ENCODE results near the gene NTHL1.
A peak's percentile ranks its signal among the peaks of the same experiment; 100 is the strongest.

Gene NTHL1

DNA sequence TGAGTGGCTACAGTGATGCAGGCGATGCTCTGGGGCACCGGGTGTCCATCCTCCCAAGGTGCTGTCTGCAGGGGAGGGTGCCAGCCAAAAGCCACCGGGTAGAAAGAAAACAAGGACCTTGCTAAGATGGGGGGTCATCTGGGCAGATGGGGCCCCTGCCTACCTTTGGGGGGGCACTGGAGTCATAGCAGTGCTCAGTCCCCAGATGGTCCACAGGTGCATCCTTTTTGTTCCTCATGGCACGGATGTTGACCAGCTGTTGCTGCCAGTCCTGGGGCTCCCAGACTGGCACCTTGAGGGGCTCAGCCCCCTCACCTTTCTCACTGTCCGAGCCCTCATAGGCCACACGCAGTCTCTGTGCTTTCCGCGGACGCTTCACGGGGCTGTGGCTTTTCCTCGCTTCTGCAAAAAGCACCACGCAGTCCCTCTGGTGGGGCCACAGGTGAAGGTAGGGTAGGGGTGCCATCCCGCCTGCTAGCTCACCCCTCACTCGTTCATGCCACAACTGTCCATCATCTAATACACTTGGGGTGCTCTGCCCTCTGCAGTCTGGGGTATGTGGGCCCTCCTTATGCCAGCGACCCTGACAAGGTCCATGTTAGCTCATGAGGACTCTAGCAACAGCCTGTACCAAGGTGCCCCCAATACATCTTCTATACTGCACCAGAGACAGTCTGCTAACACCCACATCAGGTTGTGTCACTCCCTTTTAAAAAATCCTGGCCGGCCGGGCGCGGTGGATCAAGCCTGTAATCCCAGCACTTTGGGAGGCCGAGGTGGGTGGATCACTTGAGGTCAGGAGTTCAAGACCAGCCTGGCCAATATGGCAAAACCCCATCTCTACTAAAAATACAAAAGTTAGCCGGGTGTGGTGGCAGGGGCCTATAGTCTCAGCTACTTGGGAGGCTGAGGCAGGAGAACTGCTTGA is 1.4 kb downstream of the NTHL1 start:
- ATAC-seq (ENCODE audit: low read depth) = no peak
- Mint-ChIP-seq H3K4me1 (peaks cover 15% of the 10 kb centered on the region), H3K4me3 (peak overlapping the region; percentile 90), H3K27me3 (no peaks in the 10 kb centered on the region), H3K27ac (no peak overlapping the region), H3K9me3 (no peaks in the 10 kb centered on the region), H3K36me3 (peaks cover 4% of the 10 kb centered on the region)
- no peak for DNase-seq (ENCODE audit: low spot score in 2 of 2)

DNA sequence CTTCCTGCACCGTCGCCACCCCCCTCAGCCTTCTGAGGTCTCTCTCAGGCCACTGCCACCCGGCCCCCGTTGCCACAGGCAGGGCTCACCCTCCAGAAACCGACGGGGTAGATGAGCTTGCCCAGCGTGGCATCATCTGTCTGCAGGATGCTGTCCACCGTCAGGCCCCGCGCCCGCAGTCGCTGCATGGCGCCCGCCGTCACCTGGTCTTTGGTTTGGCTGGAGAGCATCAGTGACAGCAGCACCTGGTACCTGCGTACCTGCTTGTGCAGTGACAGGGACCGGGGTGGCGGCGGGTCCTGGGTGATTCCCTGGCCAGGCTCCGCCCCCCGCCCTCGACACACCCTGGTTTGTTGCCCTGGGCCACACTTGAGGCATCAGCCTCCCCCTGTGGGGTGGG is 3.1 kb downstream of the NTHL1 start:
- peaks cover 15% of the 10 kb centered on the region for H3K4me1 Mint-ChIP-seq
- H3K27me3 Mint-ChIP-seq = no peaks in the 10 kb centered on the region
- ATAC-seq (ENCODE audit: low read depth) = no peak
- peaks cover 4% of the 10 kb centered on the region for H3K36me3 Mint-ChIP-seq
- H3K4me3 Mint-ChIP-seq = no peak overlapping the region
- no peak overlapping the region for H3K27ac Mint-ChIP-seq
- H3K9me3 Mint-ChIP-seq = no peaks in the 10 kb centered on the region
- no peak for DNase-seq (ENCODE audit: low spot score in 2 of 2)

- H3K9me3 Mint-ChIP-seq = no peaks in the 10 kb centered on the region
- H3K4me1 Mint-ChIP-seq = peaks cover 15% of the 10 kb centered on the region
- no peak overlapping the region for H3K27ac Mint-ChIP-seq
- H3K4me3 Mint-ChIP-seq = no peak overlapping the region
- peaks cover 4% of the 10 kb centered on the region for H3K36me3 Mint-ChIP-seq
- no peak for ATAC-seq (ENCODE audit: low read depth)
- DNase-seq (ENCODE audit: low spot score in 2 of 2) = no peak
- peaks cover 4% of the 10 kb centered on the region for H3K27me3 Mint-ChIP-seq
These were observed 3.8 kb downstream of the NTHL1 start for GRCh38 chr16:2043667-2044451.

- no peaks in the 10 kb centered on the region for H3K9me3 Mint-ChIP-seq
These were observed 4.5 kb downstream of the NTHL1 start for GRCh38 chr16:2042986-2043666.

GRCh38 chr16:2042171-2042985 is 5.3 kb downstream of the NTHL1 start:
- H3K27ac Mint-ChIP-seq = no peak overlapping the region
- peaks cover 4% of the 10 kb centered on the region for H3K36me3 Mint-ChIP-seq
- DNase-seq (ENCODE audit: low spot score in 2 of 2) (no peak), ATAC-seq (ENCODE audit: low read depth) (no peak)
- H3K27me3 Mint-ChIP-seq = peaks cover 7% of the 10 kb centered on the region
- no peaks in the 10 kb centered on the region for H3K9me3 Mint-ChIP-seq
- peaks cover 9% of the 10 kb centered on the region for H3K4me1 Mint-ChIP-seq
- H3K4me3 Mint-ChIP-seq = no peak overlapping the region

More at GRCh38 chr16:2042986-2043666, 4.5 kb downstream of the NTHL1 start:
- ATAC-seq (ENCODE audit: low read depth) (no peak), DNase-seq (ENCODE audit: low spot score in 2 of 2) (no peak)
- peaks cover 5% of the 10 kb centered on the region for H3K27me3 Mint-ChIP-seq
- peaks cover 4% of the 10 kb centered on the region for H3K36me3 Mint-ChIP-seq
- H3K4me3 Mint-ChIP-seq = no peak overlapping the region
- H3K4me1 Mint-ChIP-seq = peaks cover 9% of the 10 kb centered on the region
- H3K27ac Mint-ChIP-seq = no peak overlapping the region

DNA sequence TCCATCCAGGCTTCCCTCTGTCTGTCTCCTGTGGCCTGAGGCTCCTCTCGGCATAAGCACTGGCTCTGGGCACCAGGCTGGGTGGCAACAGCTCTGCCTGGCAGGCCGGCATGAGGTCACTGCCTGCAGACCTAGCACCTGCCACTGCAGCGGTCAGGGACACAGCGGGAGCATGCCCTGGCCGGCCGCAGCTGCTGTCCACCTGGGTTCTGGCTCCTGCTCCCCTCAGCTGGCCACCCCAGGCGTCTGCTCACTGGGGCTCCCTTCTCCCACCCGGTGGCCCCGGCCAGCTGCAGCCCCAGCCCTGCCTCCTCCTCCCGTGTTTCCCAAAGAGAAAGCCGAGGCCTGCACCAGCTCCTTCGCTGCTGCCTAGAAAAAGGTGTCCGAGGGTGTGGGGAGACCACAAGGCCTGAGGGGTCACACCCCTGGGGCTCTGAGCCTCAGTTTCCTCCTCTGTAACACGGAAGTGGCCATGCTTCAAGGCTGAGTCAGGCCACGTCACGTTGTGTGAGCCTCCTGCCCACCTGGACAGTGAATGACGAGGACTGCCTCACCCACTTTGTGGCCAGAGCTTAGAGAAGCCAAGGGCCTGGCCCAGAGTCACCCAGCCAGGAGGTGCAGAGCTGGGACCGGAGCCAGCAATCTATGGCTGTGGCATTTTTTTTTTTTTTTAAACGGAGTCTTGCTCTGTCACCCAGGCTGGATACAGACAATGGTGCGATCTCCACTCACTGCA is 6.7 kb downstream of the NTHL1 start:
- H3K4me1 Mint-ChIP-seq = peaks cover 2% of the 10 kb centered on the region
- no peak overlapping the region for H3K27ac Mint-ChIP-seq
- DNase-seq (ENCODE audit: low spot score in 2 of 2) = no peak
- ATAC-seq (ENCODE audit: low read depth) = no peak
- H3K36me3 Mint-ChIP-seq = peaks cover 4% of the 10 kb centered on the region
- H3K4me3 Mint-ChIP-seq = no peak overlapping the region
- no peaks in the 10 kb centered on the region for H3K9me3 Mint-ChIP-seq
- peaks cover 7% of the 10 kb centered on the region for H3K27me3 Mint-ChIP-seq

GRCh38 chr16:2040041-2040786 is 7.4 kb downstream of the NTHL1 start:
- H3K4me3 Mint-ChIP-seq = no peak overlapping the region
- H3K27ac Mint-ChIP-seq = no peak overlapping the region
- peaks cover 2% of the 10 kb centered on the region for H3K4me1 Mint-ChIP-seq
- no peak for DNase-seq (ENCODE audit: low spot score in 2 of 2)
- ATAC-seq (ENCODE audit: low read depth) = no peak
- H3K27me3 Mint-ChIP-seq = peaks cover 7% of the 10 kb centered on the region
- H3K36me3 Mint-ChIP-seq = peaks cover 4% of the 10 kb centered on the region
- H3K9me3 Mint-ChIP-seq = no peaks in the 10 kb centered on the region

GRCh38 chr16:2039274-2040031 is 8.2 kb downstream of the NTHL1 start:
- Mint-ChIP-seq H3K4me1 (peaks cover 2% of the 10 kb centered on the region), H3K36me3 (peaks cover 4% of the 10 kb centered on the region), H3K27ac (no peak overlapping the region), H3K9me3 (no peaks in the 10 kb centered on the region), H3K4me3 (no peak overlapping the region), H3K27me3 (peaks cover 9% of the 10 kb centered on the region)
- ATAC-seq (ENCODE audit: low read depth) (no peak), DNase-seq (ENCODE audit: low spot score in 2 of 2) (no peak)

DNA sequence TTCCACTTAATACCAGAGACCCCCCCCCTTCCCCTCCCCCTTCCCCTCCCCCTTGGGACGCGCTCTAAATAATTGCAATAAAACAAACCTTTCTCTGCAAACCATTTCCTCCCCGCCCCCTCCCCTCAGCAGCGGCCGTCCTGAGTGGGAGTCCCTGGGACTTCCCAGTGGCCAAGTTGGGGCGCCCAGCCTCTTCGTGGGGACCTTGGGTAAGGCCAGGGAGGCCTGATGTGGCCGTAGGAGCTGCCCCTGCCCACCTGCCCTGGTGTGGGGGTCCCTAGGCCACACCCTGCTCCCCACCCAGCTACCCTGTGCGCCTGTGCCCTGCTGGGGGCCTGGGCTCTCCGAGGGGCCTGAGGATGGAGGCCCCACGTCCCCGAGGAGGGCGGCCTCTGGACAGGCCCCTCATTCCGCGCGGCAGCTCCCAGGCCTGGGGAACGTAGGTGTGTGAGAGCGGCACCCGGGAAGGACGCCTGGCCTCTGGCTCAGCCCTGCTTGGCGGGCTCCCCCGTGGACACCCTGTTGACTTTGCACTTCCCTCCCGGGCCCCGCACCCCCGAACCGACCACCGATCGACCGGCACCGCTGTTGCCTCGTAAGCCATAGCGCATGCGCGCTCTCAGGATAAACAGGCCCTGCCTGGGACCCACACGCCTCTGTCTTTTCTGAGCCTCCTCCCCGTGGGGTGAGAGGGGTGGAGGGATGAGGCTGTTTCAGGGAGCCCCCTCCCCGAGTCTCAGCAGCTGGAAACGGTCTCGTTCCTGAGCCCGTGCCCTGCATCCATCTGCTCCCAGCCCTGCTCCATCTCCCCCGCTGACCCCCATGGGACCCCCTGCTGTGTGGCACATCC is 9.0 kb downstream of the NTHL1 start:
- H3K27ac Mint-ChIP-seq = no peak overlapping the region

DNA sequence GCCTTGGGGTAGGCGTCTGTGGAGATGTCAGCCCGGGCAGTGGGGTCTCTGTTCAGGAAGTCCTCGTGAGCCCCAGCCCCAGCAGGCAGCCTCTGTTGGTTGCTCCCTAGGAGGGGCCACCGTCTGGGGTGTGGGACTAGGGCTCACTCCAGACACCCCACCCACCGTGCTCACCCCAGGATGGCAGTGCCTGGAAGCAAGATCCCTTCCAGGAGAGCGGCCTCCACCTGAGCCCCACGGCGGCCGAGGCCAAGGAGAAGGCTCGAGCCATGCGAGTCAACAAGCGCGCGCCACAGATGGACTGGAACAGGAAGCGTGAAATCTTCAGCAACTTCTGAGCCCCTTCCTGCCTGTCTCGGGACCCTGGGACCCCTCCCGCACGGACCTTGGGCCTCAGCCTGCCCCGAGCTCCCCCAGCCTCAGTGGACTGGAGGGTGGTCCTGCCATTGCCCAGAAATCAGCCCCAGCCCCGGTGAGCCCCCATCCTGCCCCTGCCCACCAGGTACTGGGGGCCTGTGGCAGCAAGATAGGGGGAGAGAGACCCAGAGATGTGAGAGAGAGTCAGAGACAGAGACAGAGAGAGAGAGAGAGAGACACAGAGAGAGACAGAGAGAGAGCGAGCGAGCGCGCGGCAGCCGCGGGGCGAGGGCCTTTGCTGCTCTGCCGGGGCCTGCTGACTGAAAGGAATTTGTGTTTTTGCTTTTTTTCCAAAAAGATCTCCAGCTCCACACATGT is 9.8 kb downstream of the NTHL1 start:
- Mint-ChIP-seq H3K27ac (no peak overlapping the region), H3K4me3 (no peak overlapping the region), H3K4me1 (no peaks in the 10 kb centered on the region), H3K9me3 (no peaks in the 10 kb centered on the region), H3K36me3 (no peaks in the 10 kb centered on the region), H3K27me3 (peaks cover 13% of the 10 kb centered on the region)
- no peak for DNase-seq (ENCODE audit: low spot score in 2 of 2)
- ATAC-seq (ENCODE audit: low read depth) = no peak

More for the DNA sequence above, 9.0 kb downstream of the NTHL1 start:
- ATAC-seq (ENCODE audit: low read depth) (no peak), DNase-seq (ENCODE audit: low spot score in 2 of 2) (no peak)
- Mint-ChIP-seq H3K4me1 (peaks cover 2% of the 10 kb centered on the region), H3K36me3 (peaks cover 4% of the 10 kb centered on the region), H3K9me3 (no peaks in the 10 kb centered on the region), H3K4me3 (no peak overlapping the region), H3K27me3 (peaks cover 13% of the 10 kb centered on the region)

DNA sequence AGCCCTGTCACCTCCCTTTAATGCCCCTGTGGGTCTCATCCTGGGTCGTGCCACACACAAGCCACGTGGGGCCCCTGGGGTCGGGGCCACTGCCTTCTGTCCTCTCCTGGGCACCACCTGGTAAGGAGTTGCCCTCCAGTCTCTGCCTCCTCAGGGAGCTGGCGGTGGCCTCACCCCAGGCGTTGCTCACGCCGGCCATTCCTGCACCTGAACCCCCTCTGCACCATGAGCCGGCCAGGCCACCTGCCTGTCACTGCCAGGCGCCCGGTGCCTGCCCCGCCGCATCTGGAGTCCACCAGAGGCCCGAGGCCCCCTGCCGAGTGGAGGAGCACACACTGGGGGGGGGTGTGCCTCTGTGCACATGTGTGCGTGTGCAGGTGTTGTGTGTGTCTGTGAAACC is 10.5 kb downstream of the NTHL1 start:
- peaks cover 17% of the 10 kb centered on the region for H3K27me3 Mint-ChIP-seq
- no peaks in the 10 kb centered on the region for H3K4me1 Mint-ChIP-seq
- H3K27ac Mint-ChIP-seq = no peak overlapping the region
- no peaks in the 10 kb centered on the region for H3K36me3 Mint-ChIP-seq
- ATAC-seq (ENCODE audit: low read depth) = no peak
- no peak for DNase-seq (ENCODE audit: low spot score in 2 of 2)
- H3K9me3 Mint-ChIP-seq = no peaks in the 10 kb centered on the region
- H3K4me3 Mint-ChIP-seq = no peak overlapping the region
